ENCODE measurements around the gene HNRNPLL. TPM values are rescaled to one million over a fixed set of nuclear protein-coding genes. Genes with fewer than 3 reads are reported as not detected.

HNRNPLL gene
- total and polyA plus RNA-seq, 2 experiments from 2014 or later, result 42.5 to 53.4 TPM

DNA sequence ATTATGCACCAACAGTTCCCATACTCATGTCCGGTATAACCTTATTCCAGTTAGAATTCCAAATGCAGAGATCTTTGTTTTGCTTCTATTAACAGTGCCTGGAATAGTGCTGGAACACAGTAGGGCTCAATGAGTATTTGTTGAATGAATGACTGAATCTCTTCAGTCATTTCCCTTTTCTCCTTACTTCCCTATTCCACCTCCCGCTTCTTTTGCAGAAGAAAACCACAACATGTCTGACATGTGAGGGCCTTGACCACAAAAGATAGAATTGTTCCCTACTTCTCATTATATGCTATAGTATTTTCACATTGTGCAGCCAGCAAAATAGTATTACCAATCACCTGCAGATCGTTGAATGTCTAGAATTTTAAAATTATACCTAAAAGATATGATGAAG, 19.5 kb upstream of the HNRNPLL start (continued):
- TF ChIP-seq, protein P1, sequence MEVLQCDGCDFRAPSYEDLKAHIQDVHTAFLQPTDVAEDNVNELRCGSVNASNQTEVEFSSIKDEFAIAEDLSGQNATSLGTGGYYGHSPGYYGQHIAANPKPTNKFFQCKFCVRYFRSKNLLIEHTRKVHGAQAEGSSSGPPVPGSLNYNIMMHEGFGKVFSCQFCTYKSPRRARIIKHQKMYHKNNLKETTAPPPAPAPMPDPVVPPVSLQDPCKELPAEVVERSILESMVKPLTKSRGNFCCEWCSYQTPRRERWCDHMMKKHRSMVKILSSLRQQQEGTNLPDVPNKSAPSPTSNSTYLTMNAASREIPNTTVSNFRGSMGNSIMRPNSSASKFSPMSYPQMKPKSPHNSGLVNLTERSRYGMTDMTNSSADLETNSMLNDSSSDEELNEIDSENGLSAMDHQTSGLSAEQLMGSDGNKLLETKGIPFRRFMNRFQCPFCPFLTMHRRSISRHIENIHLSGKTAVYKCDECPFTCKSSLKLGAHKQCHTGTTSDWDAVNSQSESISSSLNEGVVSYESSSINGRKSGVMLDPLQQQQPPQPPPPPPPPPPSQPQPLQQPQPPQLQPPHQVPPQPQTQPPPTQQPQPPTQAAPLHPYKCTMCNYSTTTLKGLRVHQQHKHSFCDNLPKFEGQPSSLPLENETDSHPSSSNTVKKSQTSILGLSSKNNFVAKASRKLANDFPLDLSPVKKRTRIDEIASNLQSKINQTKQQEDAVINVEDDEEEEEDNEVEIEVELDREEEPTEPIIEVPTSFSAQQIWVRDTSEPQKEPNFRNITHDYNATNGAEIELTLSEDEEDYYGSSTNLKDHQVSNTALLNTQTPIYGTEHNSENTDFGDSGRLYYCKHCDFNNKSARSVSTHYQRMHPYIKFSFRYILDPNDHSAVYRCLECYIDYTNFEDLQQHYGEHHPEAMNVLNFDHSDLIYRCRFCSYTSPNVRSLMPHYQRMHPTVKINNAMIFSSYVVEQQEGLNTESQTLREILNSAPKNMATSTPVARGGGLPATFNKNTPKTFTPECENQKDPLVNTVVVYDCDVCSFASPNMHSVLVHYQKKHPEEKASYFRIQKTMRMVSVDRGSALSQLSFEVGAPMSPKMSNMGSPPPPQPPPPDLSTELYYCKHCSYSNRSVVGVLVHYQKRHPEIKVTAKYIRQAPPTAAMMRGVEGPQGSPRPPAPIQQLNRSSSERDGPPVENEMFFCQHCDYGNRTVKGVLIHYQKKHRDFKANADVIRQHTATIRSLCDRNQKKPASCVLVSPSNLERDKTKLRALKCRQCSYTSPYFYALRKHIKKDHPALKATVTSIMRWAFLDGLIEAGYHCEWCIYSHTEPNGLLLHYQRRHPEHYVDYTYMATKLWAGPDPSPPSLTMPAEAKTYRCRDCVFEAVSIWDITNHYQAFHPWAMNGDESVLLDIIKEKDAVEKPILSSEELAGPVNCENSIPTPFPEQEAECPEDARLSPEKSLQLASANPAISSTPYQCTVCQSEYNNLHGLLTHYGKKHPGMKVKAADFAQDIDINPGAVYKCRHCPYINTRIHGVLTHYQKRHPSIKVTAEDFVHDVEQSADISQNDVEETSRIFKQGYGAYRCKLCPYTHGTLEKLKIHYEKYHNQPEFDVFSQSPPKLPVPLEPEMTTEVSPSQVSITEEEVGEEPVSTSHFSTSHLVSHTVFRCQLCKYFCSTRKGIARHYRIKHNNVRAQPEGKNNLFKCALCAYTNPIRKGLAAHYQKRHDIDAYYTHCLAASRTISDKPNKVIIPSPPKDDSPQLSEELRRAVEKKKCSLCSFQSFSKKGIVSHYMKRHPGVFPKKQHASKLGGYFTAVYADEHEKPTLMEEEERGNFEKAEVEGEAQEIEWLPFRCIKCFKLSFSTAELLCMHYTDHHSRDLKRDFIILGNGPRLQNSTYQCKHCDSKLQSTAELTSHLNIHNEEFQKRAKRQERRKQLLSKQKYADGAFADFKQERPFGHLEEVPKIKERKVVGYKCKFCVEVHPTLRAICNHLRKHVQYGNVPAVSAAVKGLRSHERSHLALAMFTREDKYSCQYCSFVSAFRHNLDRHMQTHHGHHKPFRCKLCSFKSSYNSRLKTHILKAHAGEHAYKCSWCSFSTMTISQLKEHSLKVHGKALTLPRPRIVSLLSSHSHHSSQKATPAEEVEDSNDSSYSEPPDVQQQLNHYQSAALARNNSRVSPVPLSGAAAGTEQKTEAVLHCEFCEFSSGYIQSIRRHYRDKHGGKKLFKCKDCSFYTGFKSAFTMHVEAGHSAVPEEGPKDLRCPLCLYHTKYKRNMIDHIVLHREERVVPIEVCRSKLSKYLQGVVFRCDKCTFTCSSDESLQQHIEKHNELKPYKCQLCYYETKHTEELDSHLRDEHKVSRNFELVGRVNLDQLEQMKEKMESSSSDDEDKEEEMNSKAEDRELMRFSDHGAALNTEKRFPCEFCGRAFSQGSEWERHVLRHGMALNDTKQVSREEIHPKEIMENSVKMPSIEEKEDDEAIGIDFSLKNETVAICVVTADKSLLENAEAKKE (CRISPR knock-in tag; IDR thresholded peaks at IDR 0.05), result no peak
- TF ChIP-seq EZH2 (IDR thresholded peaks at IDR 0.05; ENCODE audit: low read depth, unreplicated experiment), result no peak
- no peak for TF ChIP-seq EZH2phosphoT487 (IDR thresholded peaks at IDR 0.05; ENCODE audit: unreplicated experiment)
- no peak for TF ChIP-seq POLR2AphosphoS5 (IDR thresholded peaks at IDR 0.05; ENCODE audit: low read depth)
- TF ChIP-seq, protein P2, sequence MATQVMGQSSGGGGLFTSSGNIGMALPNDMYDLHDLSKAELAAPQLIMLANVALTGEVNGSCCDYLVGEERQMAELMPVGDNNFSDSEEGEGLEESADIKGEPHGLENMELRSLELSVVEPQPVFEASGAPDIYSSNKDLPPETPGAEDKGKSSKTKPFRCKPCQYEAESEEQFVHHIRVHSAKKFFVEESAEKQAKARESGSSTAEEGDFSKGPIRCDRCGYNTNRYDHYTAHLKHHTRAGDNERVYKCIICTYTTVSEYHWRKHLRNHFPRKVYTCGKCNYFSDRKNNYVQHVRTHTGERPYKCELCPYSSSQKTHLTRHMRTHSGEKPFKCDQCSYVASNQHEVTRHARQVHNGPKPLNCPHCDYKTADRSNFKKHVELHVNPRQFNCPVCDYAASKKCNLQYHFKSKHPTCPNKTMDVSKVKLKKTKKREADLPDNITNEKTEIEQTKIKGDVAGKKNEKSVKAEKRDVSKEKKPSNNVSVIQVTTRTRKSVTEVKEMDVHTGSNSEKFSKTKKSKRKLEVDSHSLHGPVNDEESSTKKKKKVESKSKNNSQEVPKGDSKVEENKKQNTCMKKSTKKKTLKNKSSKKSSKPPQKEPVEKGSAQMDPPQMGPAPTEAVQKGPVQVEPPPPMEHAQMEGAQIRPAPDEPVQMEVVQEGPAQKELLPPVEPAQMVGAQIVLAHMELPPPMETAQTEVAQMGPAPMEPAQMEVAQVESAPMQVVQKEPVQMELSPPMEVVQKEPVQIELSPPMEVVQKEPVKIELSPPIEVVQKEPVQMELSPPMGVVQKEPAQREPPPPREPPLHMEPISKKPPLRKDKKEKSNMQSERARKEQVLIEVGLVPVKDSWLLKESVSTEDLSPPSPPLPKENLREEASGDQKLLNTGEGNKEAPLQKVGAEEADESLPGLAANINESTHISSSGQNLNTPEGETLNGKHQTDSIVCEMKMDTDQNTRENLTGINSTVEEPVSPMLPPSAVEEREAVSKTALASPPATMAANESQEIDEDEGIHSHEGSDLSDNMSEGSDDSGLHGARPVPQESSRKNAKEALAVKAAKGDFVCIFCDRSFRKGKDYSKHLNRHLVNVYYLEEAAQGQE (IDR thresholded peaks at IDR 0.05; ENCODE audit: unreplicated experiment), result no peak
- TF ChIP-seq STAT1 (IDR thresholded peaks at IDR 0.05; ENCODE audit: unreplicated experiment), result no peak
- TF ChIP-seq ZNF114 (CRISPR knock-in tag; IDR thresholded peaks at IDR 0.05), result no peak
- TF ChIP-seq ZNF331 (CRISPR knock-in tag; IDR thresholded peaks at IDR 0.05; ENCODE audit: low read depth), result no peak
- TF ChIP-seq, protein P3, sequence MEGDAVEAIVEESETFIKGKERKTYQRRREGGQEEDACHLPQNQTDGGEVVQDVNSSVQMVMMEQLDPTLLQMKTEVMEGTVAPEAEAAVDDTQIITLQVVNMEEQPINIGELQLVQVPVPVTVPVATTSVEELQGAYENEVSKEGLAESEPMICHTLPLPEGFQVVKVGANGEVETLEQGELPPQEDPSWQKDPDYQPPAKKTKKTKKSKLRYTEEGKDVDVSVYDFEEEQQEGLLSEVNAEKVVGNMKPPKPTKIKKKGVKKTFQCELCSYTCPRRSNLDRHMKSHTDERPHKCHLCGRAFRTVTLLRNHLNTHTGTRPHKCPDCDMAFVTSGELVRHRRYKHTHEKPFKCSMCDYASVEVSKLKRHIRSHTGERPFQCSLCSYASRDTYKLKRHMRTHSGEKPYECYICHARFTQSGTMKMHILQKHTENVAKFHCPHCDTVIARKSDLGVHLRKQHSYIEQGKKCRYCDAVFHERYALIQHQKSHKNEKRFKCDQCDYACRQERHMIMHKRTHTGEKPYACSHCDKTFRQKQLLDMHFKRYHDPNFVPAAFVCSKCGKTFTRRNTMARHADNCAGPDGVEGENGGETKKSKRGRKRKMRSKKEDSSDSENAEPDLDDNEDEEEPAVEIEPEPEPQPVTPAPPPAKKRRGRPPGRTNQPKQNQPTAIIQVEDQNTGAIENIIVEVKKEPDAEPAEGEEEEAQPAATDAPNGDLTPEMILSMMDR (conservative IDR thresholded peaks at IDR 0.05; ENCODE audit: low read depth in 2 of 2), result no peak
